Measurements from ENCODE around the gene CUL5.
"Not testable (repeated sequence)": the region's sequence is repeated elsewhere in the genome, so short reads cannot be mapped to it uniquely, and the experiment has no call there.

Gene CUL5

DNA sequence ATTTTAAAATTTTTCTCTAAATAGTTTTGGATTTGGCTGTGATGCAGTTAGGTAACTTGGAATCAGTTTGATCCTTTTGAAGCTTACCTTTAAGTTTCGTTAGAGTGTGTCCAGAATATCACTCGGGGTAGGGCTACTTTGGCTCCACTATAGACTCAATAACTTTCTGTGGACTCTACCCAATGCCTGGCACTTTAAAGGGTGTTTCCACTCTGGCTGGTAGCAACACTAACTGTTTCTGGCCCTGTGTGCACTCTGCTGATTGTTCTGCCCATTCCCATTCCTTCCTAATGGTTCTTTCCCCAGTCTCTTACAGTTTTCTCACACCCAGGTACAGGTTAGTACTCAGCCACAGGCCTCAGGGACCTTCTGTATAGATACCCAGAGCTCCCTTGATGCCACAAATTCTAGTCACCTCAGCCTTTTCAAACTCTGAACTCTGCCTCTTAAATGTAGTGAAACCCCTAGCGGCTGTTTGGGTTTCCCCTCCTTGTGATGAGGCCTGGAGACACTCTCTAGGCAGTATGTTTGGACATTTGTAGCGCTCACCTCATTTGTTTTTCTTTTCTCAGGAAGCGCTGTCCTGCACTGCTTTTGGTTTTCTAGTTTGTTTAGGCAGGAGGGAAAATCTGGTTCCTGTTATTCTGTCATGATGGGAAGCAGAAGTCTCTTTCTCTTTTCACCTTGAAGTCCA lies 16.8 kb downstream of the CUL5 start:
- no peak for FAIRE-seq

GRCh38 chr11:108027057-108027456 lies 18.4 kb downstream of the CUL5 start:
- FAIRE-seq = no peak

GRCh38 chr11:108028822-108029441 lies 20.2 kb downstream of the CUL5 start:
- FAIRE-seq = not testable (repeated sequence)

GRCh38 chr11:108031604-108032003 lies 22.9 kb downstream of the CUL5 start:
- FAIRE-seq = not testable (repeated sequence)

DNA sequence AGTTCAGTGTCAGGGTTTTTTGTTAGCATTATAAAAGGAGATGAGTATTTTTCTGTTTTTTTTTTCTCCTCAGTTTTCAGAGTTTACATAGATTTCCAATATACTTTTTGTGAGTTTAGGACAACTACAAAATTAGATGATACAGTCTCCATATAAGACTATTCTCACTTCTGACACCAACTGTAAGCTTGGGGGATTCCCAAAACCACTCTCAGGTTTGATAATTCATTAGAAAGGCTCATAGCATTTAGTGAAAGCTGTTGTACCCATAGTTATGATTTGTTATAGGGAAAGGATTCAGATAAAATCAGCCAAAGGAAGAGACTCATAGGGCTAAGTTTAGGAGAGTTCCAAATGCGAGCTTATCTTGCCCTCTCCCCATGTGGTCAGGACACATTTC lies 24.1 kb downstream of the CUL5 start:
- no peak for FAIRE-seq

DNA sequence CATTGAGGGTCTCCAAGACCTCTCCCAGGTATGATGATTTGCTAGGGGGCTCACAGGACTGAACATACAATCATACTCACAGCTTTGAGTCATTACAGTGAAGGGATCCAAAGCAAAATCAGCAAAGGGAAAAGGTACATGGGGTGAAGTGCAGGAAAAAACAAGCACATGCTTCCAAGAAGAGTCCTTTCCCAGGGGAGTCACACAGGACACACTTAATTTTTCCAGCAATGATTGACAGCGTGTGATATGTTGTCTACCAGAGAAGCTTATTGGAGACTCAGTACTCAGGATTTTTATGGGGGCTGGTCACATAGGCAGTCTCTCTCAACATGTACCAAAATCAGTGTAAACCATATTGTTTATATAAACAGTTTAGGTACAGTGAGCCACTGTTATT lies 25.3 kb downstream of the CUL5 start:
- no peak for FAIRE-seq

DNA sequence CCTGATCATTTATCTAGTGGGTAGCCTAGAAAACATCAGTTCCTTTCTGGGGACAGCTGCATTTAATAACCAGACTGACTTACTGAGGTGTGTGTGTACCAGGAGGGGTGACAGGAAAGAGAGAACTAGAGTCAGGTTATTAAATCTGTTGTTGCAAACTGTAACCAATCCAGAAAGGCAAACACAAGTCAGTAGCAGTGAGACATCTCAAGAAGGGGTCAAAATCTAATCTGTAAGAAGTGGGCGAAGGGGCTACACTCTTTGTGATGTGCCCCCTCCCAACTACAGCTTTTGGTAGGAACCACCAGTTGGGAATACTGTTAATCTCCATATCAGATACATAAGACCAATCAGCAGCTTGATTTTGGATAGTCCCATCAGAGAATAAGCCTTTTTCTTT lies 26.3 kb downstream of the CUL5 start:
- FAIRE-seq = no peak

DNA sequence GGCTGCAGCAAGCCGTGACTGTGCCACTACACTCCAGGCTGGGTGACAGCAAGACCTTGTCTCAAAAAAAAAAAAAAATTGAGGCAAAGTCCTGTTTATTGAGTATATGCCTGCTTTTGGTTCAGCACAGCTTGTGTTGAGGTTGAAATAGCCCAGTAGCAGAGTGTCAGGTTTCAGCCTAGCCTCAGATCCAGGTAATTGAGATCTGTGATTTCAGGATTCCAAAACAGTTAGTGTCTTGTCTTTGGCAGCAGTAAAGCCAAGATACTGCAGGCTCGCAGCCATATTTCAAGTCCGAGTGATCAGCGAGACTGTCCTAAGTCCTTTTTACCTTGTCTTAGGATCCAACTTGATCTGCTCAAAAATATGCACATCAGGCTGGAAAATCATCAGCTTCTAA lies 27.0 kb downstream of the CUL5 start:
- no peak for FAIRE-seq

DNA sequence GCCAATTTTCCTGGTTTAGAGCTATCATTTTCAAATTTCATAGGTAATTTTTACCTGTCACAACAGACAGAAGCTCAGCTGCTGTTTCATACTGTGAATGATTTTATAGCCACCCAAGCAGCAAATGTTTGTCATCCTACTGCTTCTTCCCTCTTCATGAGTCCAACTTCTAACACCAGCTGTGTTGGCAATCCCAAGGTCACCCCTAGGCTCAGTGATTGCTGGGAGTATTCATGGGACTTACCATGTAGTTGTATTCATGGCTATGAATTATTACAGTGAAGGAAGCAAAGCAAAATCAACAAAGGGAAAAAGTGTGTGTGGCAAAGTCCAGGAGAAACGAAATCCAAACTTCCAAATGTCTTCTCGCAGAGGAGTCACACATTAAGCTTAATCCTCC lies 28.5 kb downstream of the CUL5 start:
- no peak for FAIRE-seq

DNA sequence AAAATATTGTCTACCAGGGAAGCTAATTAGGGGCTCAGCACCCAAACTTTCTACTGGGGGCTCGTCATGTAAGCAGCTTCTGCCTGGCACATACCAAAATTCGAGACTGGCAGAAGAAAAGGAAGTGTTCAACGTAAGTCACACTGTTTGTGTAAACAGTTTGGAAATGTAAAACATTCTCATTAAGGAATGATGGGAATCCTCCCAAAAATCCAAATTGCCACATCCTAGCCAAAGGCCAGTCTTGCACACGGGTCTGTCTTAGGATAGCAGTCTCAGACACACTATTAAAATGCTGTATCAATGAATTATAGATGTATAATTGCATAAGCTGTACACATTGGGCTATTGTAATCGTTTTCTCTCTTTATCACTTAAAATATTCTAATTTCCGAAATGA lies 28.9 kb downstream of the CUL5 start:
- no peak for FAIRE-seq

GRCh38 chr11:108048269-108048668 lies 39.6 kb downstream of the CUL5 start:
- no peak for FAIRE-seq

DNA sequence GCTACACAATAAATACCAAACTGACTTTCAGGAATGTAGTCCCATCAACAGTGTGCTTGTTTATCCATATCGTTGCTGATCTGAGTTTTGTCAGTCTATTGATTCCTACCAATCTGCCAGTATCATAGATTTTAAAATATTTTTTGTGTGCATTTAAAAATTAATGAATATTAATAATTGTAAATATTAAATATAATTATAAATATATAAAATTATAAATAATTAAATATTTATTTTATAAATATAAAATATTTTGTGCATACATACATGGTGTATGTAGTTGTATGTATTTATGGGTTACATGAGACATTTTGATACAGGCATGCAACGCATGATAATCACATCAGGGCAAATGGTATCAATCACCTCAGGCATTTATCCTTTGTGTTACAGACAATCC lies 53.6 kb downstream of the CUL5 start:
- FAIRE-seq = peak; percentile 38

GRCh38 chr11:108063410-108063809 lies 54.7 kb downstream of the CUL5 start:
- FAIRE-seq = peak; percentile 21

GRCh38 chr11:108069947-108070346 lies 61.2 kb downstream of the CUL5 start:
- no peak for FAIRE-seq

GRCh38 chr11:108084811-108085210 lies 76.1 kb downstream of the CUL5 start:
- no peak for FAIRE-seq

GRCh38 chr11:108085672-108086071 lies 77.0 kb downstream of the CUL5 start:
- no peak for FAIRE-seq

GRCh38 chr11:108092134-108092533 lies 83.4 kb downstream of the CUL5 start:
- no peak for FAIRE-seq

DNA sequence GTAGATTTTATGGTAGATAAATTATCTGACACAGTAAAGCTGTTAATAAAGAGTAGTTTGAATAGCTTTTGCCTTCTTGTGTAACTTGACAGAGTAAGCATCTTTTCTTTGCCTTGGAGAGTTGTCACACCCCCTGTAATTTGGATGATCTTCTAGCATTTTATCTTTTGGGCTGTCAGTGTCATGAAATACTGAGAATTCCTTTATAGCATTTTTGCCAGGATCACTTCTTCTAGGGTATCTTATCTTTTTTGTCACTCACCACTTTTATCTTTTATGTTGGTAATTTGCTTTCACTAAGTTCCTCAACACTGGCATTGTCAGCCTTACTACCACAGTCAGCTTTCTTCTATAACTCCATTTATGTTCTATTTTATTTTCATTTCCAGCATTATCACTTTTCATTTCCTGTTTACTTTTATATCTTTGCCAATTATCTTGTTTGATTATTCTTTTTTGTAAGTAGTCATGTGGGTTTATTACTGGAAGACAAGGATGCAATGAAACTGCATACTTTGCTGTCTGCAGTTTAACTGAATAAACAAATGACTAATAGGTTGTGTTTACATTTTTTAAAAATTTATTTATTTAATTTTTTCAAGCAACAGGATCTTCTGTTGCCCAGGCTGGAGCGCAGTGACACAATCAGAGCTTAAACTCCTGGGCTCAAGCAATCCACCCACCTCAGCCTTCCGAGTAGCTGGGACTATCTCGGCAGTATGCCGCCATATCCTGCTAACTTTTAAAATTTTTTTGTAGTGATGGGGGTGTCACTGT lies 84.6 kb downstream of the CUL5 start:
- FAIRE-seq = no peak

- no peak for FAIRE-seq
Measured at GRCh38 chr11:108097179-108097578, 88.5 kb downstream of the CUL5 start.

GRCh38 chr11:108101090-108101775 lies 92.5 kb downstream of the CUL5 start:
- FAIRE-seq = no peak

DNA sequence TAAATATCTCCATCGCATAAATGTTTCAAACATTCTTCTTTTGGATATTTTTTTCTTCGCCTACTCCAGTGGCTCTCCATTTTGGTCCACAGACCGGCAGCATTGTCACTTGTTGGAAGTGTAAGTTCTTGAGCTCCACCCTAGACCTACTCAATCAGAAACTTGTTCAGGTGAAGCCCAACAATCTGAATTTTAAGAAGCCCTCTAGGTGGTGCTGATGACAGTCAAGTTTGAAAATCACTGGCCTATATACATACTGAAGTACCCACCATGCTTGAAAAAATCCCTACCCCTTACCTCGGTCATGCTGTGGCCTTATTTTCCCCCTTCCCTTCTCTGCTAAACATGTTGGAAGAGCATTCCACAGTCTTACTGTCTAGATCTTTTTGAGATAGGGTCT lies 102.4 kb downstream of the CUL5 start:
- FAIRE-seq = no peak

- no peak for FAIRE-seq
Measured at GRCh38 chr11:108112057-108112456, 103.4 kb downstream of the CUL5 start.

- FAIRE-seq = no peak
Measured at GRCh38 chr11:108115500-108116140, 106.9 kb downstream of the CUL5 start.
